GM19324 (cell line): Measurements from ENCODE around the gene SEPTIN11.
"Not testable (repeated sequence)": the region's sequence is repeated elsewhere in the genome, so short reads cannot be mapped to it uniquely, and the experiment has no call there.

ENCODE experiments used
- ATAC-seq: cut with Tn5 transposase; IDR thresholded peaks from one replicate; pipeline ENCODE4 v1.9.1; 2021; ENCODE audit warnings: mild to moderate bottlenecking, moderate library complexity; ENCODE audit not compliant: unreplicated experiment, low FRiP score

SEPTIN11 gene

GRCh38 chr4:76951672-76952010 lies 2.1 kb downstream of the SEPTIN11 start:
- ATAC-seq, result no peak

- ATAC-seq, result no peak
Measured at GRCh38 chr4:76952071-76952470, 2.5 kb downstream of the SEPTIN11 start.

GRCh38 chr4:76952656-76953582 lies 3.4 kb downstream of the SEPTIN11 start:
- ATAC-seq, result no peak

GRCh38 chr4:76953956-76954355 lies 4.4 kb downstream of the SEPTIN11 start:
- no peak for ATAC-seq

GRCh38 chr4:76954489-76954888 lies 4.9 kb downstream of the SEPTIN11 start:
- ATAC-seq, result no peak

GRCh38 chr4:76955182-76955581 lies 5.6 kb downstream of the SEPTIN11 start:
- ATAC-seq, result no peak

GRCh38 chr4:76957004-76957738 lies 7.6 kb downstream of the SEPTIN11 start:
- ATAC-seq, result no peak

GRCh38 chr4:76958891-76959290 lies 9.3 kb downstream of the SEPTIN11 start:
- ATAC-seq, result no peak

GRCh38 chr4:76960014-76960413 lies 10.5 kb downstream of the SEPTIN11 start:
- no peak for ATAC-seq

GRCh38 chr4:76962406-76963130 lies 13.0 kb downstream of the SEPTIN11 start:
- no peak for ATAC-seq

GRCh38 chr4:76963131-76963750 lies 13.7 kb downstream of the SEPTIN11 start:
- no peak for ATAC-seq

- not testable (repeated sequence) for ATAC-seq
Measured at GRCh38 chr4:76963927-76964326, 14.4 kb downstream of the SEPTIN11 start.

- no peak for ATAC-seq
Measured at GRCh38 chr4:76964769-76965168, 15.2 kb downstream of the SEPTIN11 start.

GRCh38 chr4:76965866-76966579 lies 16.5 kb downstream of the SEPTIN11 start:
- no peak for ATAC-seq

GRCh38 chr4:76968937-76969336 lies 19.4 kb downstream of the SEPTIN11 start:
- ATAC-seq, result no peak

GRCh38 chr4:76969495-76969894 lies 19.9 kb downstream of the SEPTIN11 start:
- ATAC-seq, result no peak

GRCh38 chr4:76969941-76970529 lies 20.5 kb downstream of the SEPTIN11 start:
- no peak for ATAC-seq

GRCh38 chr4:76972306-76972705 lies 22.8 kb downstream of the SEPTIN11 start:
- ATAC-seq, result no peak

GRCh38 chr4:76974150-76974549 lies 24.6 kb downstream of the SEPTIN11 start:
- ATAC-seq, result no peak

- no peak for ATAC-seq
Measured at GRCh38 chr4:76977113-76977512, 27.6 kb downstream of the SEPTIN11 start.
